CD4-positive, alpha-beta T cell treated with Interleukin-17A for 4 hours (primary cell): ENCODE results near the gene NDUFA13.
A peak's percentile ranks its signal among the peaks of the same experiment; 100 is the strongest.

Experiments used
- DNase-seq: peaks from one replicate; pipeline ENCODE4 v3.0.0-alpha.2; 2020; ENCODE audit warnings: mixed read lengths

Gene NDUFA13

GRCh38 chr19:19513682-19514081, 2.3 kb upstream of the NDUFA13 start:
- DNase-seq: no peak

DNA sequence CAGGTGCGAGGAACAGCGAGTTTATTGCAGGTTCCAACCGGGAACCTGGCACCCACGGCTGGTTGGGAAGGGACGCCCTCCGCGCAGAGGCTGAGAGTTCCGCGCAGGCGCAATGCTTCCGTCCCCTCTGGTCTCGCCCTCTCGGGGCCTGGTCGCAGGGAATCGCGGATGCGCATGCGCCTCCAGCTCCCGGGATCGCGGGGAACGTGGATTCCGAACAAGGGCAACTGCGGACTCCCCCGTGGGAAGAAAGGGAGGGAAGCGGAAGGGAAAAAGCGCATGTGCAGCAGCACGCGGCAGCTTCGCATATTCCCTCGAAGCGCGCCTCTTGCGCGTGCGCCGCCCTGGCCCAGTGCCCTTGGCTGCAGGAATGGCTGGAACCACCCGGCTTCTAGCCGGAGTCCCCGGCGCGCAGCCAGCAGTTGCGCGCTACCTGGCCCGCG, 1.8 kb upstream of the NDUFA13 start:
- DNase-seq: no peak

GRCh38 chr19:19514881-19515641, 964 bp upstream of the NDUFA13 start, which contains the start of gene TSSK6:
TSS of gene TSSK6 (minus strand) at chr19:19515548. CDS start at chr19:19515427, 121 bp downstream.
- no peak for DNase-seq

GRCh38 chr19:19517235-19517619, 1.2 kb downstream of the NDUFA13 start:
- no peak for DNase-seq

GRCh38 chr19:19520989-19521388, 5.0 kb downstream of the NDUFA13 start:
- DNase-seq: no peak

GRCh38 chr19:19523177-19523576, 7.2 kb downstream of the NDUFA13 start:
- no peak for DNase-seq

DNA sequence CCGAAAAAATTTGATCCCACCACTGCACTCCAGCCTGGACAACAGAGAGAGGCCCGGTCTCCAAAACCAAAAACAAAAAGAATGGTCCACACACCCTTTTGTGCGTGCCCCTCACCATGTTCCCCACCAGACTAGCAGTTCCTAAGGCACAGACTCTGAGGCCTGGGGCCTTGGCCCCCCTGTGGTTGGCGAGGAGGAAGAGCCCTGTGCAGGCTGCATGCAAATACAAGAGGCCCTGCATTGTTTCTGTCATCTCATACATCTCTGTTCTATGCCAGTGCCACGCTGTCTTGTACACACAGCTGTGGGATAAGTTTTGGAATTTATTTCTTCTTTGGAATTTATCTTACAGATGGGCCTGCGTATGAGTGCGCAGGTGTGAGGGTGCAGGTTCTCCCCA, 8.0 kb downstream of the NDUFA13 start:
- DNase-seq: no peak

GRCh38 chr19:19525611-19526380, 9.8 kb downstream of the NDUFA13 start:
- DNase-seq: no peak

DNA sequence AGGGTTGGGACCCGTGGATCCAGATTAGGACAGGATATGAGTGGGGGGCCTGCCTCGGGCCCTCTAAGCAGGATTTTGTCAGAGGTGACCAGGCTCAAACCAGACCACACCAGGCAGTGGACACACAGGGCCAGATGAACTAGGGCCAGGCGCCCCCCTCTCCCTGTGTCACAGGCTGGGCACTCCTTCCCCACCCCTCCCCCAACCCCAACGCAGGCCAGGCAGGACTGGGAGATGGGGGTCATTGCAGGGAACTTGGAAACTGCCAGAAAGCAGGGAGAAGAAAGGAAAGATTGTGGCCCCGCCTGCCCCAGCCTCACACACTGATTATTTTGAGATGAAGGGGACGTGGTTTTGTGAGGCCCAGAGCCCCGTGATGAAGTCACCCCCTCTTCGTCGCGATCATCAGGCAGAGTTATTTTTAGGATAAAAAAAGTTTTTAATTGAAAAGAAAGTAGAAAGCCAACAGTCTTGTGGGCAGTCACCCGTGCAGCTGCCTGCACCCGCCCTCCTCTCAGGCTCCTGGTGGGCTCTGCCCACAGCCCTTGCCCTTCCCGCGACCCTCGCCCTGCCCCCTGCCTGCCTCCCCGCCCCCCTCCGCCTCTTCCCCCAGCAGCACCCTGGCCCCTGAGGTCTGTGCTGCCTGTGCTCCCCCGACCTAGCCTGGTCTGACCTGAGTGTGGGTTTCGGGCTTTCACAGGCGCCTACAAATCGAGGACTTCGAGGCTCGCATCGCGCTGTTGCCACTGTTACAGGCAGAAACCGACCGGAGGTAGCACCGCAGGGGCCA, 10.8 kb downstream of the NDUFA13 start:
- no peak for DNase-seq

DNA sequence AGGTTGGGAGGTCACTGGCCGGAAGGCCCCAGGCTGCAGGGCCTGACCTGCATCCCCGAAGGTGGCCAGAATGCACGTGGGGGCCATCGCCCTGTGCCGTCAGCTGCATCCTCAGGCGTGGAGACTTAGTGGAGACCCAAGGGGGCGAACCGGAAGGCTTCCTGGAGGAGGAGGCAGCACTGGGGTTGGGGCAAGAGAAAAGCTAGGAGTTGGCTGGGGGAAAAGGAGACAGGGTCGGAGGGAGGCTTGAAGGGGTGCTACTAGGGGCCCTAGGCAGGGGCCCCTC, 11.3 kb downstream of the NDUFA13 start:
- no peak for DNase-seq

DNA sequence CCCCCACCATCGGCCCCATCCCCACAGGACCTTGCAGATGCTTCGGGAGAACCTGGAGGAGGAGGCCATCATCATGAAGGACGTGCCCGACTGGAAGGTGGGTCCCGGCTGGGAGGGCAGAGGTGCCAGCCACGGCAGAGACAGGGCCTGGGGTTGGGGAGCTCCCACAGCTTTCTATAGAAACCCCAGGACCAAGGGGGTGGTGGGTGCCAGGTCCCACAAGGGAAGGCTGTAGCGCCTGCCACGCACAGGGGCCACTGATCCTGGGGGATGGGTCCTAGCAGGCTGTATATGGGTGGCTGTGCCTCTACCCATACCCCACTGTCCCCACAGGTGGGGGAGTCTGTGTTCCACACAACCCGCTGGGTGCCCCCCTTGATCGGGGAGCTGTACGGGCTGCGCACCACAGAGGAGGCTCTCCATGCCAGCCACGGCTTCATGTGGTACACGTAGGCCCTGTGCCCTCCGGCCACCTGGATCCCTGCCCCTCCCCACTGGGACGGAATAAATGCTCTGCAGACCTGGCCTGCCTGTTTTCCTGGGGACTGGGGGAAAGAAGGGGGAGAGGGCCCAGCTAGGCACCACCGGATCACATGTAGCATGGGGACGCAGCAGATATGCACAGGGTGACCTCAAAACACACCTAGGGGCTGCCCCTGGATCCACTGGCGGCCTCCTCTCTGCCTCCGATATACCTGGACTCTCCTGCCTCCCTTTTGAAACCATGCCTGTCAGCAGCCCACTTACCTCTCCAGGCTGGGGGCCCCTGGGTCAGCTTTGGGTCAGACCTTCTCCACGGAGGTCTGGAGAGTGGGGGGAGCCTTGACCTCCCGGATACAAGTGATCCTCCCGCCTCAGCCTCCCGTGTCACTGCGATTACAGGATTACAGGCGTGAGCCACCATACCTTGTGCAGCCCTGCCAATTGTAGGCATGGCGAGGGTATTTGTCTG, 11.9 kb downstream of the NDUFA13 start:
- no peak for DNase-seq

- DNase-seq: no peak
These were observed 12.9 kb downstream of the NDUFA13 start, which contains the start of gene YJEFN3 for GRCh38 chr19:19528721-19529490. TSS of gene YJEFN3 (plus strand) at chr19:19528911. CDS start at chr19:19528933, 22 bp downstream.

- no peak for DNase-seq
These were observed 13.9 kb downstream of the NDUFA13 start for GRCh38 chr19:19529783-19530422.

- no peak for DNase-seq
These were observed 14.4 kb downstream of the NDUFA13 start for GRCh38 chr19:19530423-19530804.

- no peak for DNase-seq
These were observed 14.9 kb downstream of the NDUFA13 start for GRCh38 chr19:19530889-19531288.

DNA sequence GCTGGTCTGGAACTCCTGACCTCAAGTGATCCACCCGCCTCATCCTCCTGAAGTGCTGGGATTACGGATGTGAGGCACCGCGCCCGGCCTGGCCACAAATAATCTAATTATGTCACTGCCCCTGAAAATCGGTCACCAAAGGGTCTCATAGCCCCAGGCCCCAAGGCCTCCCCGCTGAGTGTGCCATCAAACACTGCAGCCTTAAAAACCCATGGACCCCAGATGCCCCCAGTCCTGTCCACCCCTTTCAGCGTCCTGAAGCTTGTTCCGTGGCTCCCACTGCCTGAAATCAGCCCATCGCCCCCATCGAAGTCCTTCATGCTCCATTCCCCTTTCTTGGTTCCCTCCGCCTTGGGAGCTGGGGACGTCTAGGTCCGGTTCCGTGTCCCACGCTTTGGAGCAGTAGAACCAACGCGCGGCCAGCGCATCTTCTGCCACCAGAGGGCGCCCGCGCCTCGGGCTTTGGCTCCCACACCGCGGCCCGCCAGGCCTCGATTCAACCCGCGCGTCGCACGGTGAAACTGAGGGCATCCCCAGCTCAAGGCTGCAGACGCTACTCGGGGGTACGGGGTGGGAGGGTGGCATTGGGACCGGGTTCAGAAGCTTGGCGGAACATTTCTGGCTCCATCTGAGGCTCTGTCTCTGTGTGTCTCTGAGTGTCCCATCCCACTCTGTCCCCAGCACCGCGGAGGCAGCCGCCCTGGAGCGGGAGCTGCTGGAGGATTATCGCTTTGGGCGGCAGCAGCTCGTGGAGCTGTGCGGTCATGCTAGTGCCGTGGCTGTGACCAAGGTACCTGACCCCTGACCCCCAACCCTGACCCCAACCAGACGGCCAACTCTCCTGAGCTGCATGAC, 16.2 kb downstream of the NDUFA13 start:
- DNase-seq: peak; percentile 94

- DNase-seq: no peak
These were observed 17.0 kb downstream of the NDUFA13 start for GRCh38 chr19:19532806-19533701.

DNA sequence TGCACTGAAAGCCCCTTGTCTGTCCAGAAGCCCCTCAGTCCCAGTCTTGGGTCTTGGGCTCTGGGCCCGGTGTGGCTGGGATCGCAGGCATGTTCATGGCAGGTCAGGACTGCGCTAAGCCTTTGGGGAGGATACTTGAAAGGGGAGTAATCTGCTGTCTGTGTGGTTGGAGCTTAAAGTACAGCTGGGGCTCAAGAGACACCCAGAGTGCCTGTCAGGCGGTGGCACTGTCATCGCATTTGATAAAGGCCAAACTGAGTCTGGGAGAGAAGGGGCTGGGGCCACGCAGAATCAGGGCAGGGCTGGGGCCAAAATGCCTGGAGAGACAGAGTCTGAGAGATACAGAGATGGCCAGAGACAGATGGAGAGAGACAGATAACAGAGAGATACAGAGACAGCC, 17.8 kb downstream of the NDUFA13 start:
- DNase-seq: no peak
